Colonic mucosa (tissue), 4 donors: ENCODE results near the gene EGR4. TPM values are rescaled to one million over a fixed set of nuclear protein-coding genes. Genes with fewer than 3 reads are reported as not detected.

ENCODE experiments used
- DNase-seq: peaks from one replicate; pipeline ENCODE4 v3.0.0-alpha.2; 2020
- H3K27ac ChIP-seq: fragments of 200-600 bp; one replicate; pipeline ENCODE4 v1.8.0; 2021
- H3K27me3 ChIP-seq: fragments of 200-600 bp; one replicate; pipeline ENCODE4 v1.8.0; 2021
- H3K36me3 ChIP-seq: fragments of 200-600 bp; one replicate; pipeline ENCODE4 v1.8.0; 2021
- H3K4me1 ChIP-seq: fragments of 200-600 bp; one replicate; pipeline ENCODE4 v1.8.0; 2021; ENCODE audit warnings: mild to moderate bottlenecking
- H3K4me3 ChIP-seq: fragments of 200-600 bp; one replicate; pipeline ENCODE4 v1.8.0; 2021
- H3K9ac ChIP-seq, 2 donors: one replicate each; pipeline ENCODE4 v1.7.0; 2013; ENCODE audit warnings: control low read depth in 2 of 2, low read depth in 2 of 2, low read length in 2 of 2
- H3K9me3 ChIP-seq: fragments of 200-600 bp; one replicate; pipeline ENCODE4 v1.8.0; 2021
- CTCF ChIP-seq: fragments of 200-600 bp; IDR thresholded peaks from one replicate; pipeline ENCODE4 v1.8.0; 2022; ENCODE audit warnings: antibody characterized with exemption, mild to moderate bottlenecking
- intact Hi-C: fragments of 100-400 bp; cut with DNase I; formaldehyde crosslinking; loops from one replicate; pipeline ENCODE4 v1.14.1; 2022
- total RNA-seq, 2 donors: library from RNA; stranded (reverse); fragmentation: NEBNext Ultra II Directional in 1 of 2; extraction: Animal tissue kit (Norgen Biotek cat#: 25700) in 1 of 2; gene quantifications; one replicate each; pipeline ENCODE4 v1.2.1, GENCODE V29; 2021
- donor health status: healthy.
- donor health status: DM: no; HTN: no; CAD: no.
- donor health status: DM: no; HTN: no; CAD: no.

Gene EGR4
- total RNA-seq, 2 donors from 2014 or later, result not detected

GRCh38 chr2:73334045-73334444, 40.7 kb upstream of the EGR4 start:
- Histone ChIP-seq H3K4me3 (no peak overlapping the region), H3K36me3 (no peaks in the 10 kb centered on the region), H3K9ac (no peak overlapping the region), H3K9me3 (no peaks in the 10 kb centered on the region), H3K27me3 (no peaks in the 10 kb centered on the region), H3K4me1 (no peaks in the 10 kb centered on the region), H3K27ac (no peak overlapping the region)
- intact Hi-C loops, result no loop called here
- DNase-seq, result no peak
- no peak for TF ChIP-seq CTCF

GRCh38 chr2:73333564-73333963, 40.2 kb upstream of the EGR4 start:
- no peak for TF ChIP-seq CTCF
- Histone ChIP-seq H3K27ac (no peak overlapping the region), H3K4me3 (no peak overlapping the region), H3K4me1 (no peaks in the 10 kb centered on the region), H3K36me3 (no peaks in the 10 kb centered on the region), H3K9me3 (no peaks in the 10 kb centered on the region), H3K9ac (no peak overlapping the region), H3K27me3 (no peaks in the 10 kb centered on the region)
- intact Hi-C loops, result no loop called here
- DNase-seq, result no peak

GRCh38 chr2:73324126-73324725, 30.9 kb upstream of the EGR4 start:
- intact Hi-C loops, result no loop called here
- TF ChIP-seq CTCF, result no peak
- H3K36me3 ChIP-seq, result no peaks in the 10 kb centered on the region
- no peak for DNase-seq
- no peaks in the 10 kb centered on the region for H3K27me3 ChIP-seq
- H3K4me3 ChIP-seq, result no peak overlapping the region
- H3K9me3 ChIP-seq, result no peaks in the 10 kb centered on the region
- no peaks in the 10 kb centered on the region for H3K4me1 ChIP-seq
- H3K27ac ChIP-seq, result no peak overlapping the region
- no peak overlapping the region for H3K9ac ChIP-seq

GRCh38 chr2:73323551-73323950, 30.2 kb upstream of the EGR4 start:
- no peak for DNase-seq
- TF ChIP-seq CTCF, result no peak
- Histone ChIP-seq H3K36me3 (no peaks in the 10 kb centered on the region), H3K9me3 (no peaks in the 10 kb centered on the region), H3K9ac (no peak overlapping the region), H3K27ac (no peak overlapping the region), H3K4me3 (no peak overlapping the region), H3K27me3 (no peaks in the 10 kb centered on the region), H3K4me1 (no peaks in the 10 kb centered on the region)
- intact Hi-C loops, result no loop called here

- no peak overlapping the region for H3K9ac ChIP-seq
- TF ChIP-seq CTCF, result no peak
These were observed 21.1 kb upstream of the EGR4 start for GRCh38 chr2:73314441-73314840.

More at GRCh38 chr2:73314441-73314840, 21.1 kb upstream of the EGR4 start:
- Histone ChIP-seq H3K4me1 (no peaks in the 10 kb centered on the region), H3K27ac (no peak overlapping the region), H3K4me3 (no peak overlapping the region), H3K36me3 (no peaks in the 10 kb centered on the region), H3K9me3 (no peaks in the 10 kb centered on the region), H3K27me3 (no peaks in the 10 kb centered on the region)
- no peak for DNase-seq
- intact Hi-C loops, result no loop called here
